ENCODE results near the gene PDE4A.
"Not testable (repeated sequence)": the region's sequence is repeated elsewhere in the genome, so short reads cannot be mapped to it uniquely, and the experiment has no call there.

Gene PDE4A

GRCh38 chr19:10462042-10462441 is 41.7 kb downstream of the PDE4A start:
- DNase-seq (ENCODE audit: low read depth) = not testable (repeated sequence)

GRCh38 chr19:10462557-10462956 is 42.2 kb downstream of the PDE4A start:
- DNase-seq (ENCODE audit: low read depth) = no peak

- DNase-seq (ENCODE audit: low read depth) = no peak
These were observed 44.1 kb downstream of the PDE4A start for GRCh38 chr19:10464456-10464855.

- no peak for DNase-seq (ENCODE audit: low read depth)
These were observed 46.9 kb downstream of the PDE4A start for GRCh38 chr19:10467104-10467706.

GRCh38 chr19:10468133-10468532 is 47.8 kb downstream of the PDE4A start:
- DNase-seq (ENCODE audit: low read depth) = no peak

GRCh38 chr19:10471909-10472308 is 51.6 kb downstream of the PDE4A start:
- DNase-seq (ENCODE audit: low read depth) = peak; percentile 27

GRCh38 chr19:10473192-10473591 is 52.9 kb downstream of the PDE4A start:
- DNase-seq (ENCODE audit: low read depth) = peak; percentile 33

- no peak for DNase-seq (ENCODE audit: low read depth)
These were observed 54.7 kb downstream of the PDE4A start for GRCh38 chr19:10474962-10475451.

- peak; percentile 29 for DNase-seq (ENCODE audit: low read depth)
These were observed 58.1 kb downstream of the PDE4A start for GRCh38 chr19:10478476-10478875.

- DNase-seq (ENCODE audit: low read depth) = peak; percentile 88
These were observed 58.6 kb downstream of the PDE4A start for GRCh38 chr19:10478903-10479384.

- no peak for DNase-seq (ENCODE audit: low read depth)
These were observed 66.2 kb downstream of the PDE4A start for GRCh38 chr19:10486551-10486950.

GRCh38 chr19:10491472-10492047 is 71.2 kb downstream of the PDE4A start:
- DNase-seq (ENCODE audit: low read depth) = no peak

GRCh38 chr19:10497371-10497770 is 77.0 kb downstream of the PDE4A start:
- no peak for DNase-seq (ENCODE audit: low read depth)

- no peak for DNase-seq (ENCODE audit: low read depth)
These were observed 79.4 kb downstream of the PDE4A start for GRCh38 chr19:10499550-10500246.

- no peak for DNase-seq (ENCODE audit: low read depth)
These were observed 79.9 kb downstream of the PDE4A start for GRCh38 chr19:10500247-10500592.

- peak; percentile 65 for DNase-seq (ENCODE audit: low read depth)
These were observed 81.7 kb downstream of the PDE4A start for GRCh38 chr19:10501971-10502523.

- DNase-seq (ENCODE audit: low read depth) = peak; percentile 91
These were observed 82.2 kb downstream of the PDE4A start for GRCh38 chr19:10502524-10503001.

- peak; percentile 17 for DNase-seq (ENCODE audit: low read depth)
These were observed 82.9 kb downstream of the PDE4A start, which contains the start of gene KEAP1 for GRCh38 chr19:10503002-10503789. KEAP1 (minus strand) TSS chr19:10503356; CDS start chr19:10500033, 3,323 bp downstream.

- peak; percentile 45 for DNase-seq (ENCODE audit: low read depth)
These were observed 85.4 kb downstream of the PDE4A start for GRCh38 chr19:10505583-10506229.

GRCh38 chr19:10508036-10508435 is 87.7 kb downstream of the PDE4A start:
- DNase-seq (ENCODE audit: low read depth) = no peak

- DNase-seq (ENCODE audit: low read depth) = no peak
These were observed 88.4 kb downstream of the PDE4A start for GRCh38 chr19:10508707-10509106.

Data from fibroblast of gingiva (primary cell).